Measurements from ENCODE around the gene MMRN2.

DNA sequence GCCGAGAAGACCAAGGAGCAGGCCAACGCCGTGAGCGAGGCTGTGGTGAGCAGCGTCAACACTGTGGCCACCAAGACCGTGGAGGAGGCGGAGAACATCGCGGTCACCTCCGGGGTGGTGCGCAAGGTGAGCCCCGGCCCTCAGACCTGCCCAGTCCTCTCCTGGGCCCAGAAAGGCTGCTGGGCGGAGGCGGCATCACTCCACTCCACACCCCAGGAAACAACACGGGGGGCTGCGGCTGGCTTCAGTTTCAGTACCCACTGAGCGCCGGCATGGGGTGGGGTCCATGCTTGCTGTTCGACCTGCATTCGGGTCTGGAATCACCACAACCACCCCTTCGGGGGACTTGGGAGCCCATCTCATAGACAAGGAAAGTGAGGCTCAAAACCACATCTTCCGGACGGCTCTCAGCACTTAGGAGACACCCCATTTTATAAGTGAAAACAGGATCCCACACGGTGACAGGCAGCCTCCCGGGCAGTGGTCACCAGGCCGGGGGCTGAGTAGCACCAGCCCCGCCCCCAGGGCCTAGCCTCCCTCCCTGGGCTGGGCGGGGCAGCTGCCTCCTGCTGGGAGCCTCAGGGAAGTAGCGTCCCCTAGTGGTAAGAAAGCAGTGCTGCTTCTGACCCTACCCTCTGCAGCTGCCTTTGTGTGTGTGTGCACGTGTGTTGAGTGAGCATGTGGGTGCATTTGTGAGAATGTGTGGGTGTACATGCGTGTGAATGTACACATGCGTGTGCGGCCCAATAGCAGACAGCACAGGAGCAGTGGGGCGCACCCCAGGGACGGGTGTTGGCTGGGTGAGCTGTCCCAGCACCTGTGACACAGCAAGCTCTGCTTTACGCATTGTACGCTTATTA, 2.8 kb upstream of the MMRN2 start:
- TF ChIP-seq, protein P1, sequence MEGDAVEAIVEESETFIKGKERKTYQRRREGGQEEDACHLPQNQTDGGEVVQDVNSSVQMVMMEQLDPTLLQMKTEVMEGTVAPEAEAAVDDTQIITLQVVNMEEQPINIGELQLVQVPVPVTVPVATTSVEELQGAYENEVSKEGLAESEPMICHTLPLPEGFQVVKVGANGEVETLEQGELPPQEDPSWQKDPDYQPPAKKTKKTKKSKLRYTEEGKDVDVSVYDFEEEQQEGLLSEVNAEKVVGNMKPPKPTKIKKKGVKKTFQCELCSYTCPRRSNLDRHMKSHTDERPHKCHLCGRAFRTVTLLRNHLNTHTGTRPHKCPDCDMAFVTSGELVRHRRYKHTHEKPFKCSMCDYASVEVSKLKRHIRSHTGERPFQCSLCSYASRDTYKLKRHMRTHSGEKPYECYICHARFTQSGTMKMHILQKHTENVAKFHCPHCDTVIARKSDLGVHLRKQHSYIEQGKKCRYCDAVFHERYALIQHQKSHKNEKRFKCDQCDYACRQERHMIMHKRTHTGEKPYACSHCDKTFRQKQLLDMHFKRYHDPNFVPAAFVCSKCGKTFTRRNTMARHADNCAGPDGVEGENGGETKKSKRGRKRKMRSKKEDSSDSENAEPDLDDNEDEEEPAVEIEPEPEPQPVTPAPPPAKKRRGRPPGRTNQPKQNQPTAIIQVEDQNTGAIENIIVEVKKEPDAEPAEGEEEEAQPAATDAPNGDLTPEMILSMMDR (IDR thresholded peaks at IDR 0.05) = peak; percentile 77 to 94 (median 88)
- TF ChIP-seq POLR2A (IDR thresholded peaks at IDR 0.05) = no peak

Data from upper lobe of left lung (tissue), 4 donors.